GM12878 (cell line): ENCODE results near the gene COL27A1. TPM values are rescaled to one million over a fixed set of nuclear protein-coding genes. Genes with fewer than 3 reads are reported as not detected.

Source experiments
- ATAC-seq: fragments of 200-7000 bp; cut with Tn5 transposase; 3 replicates; pipeline ENCODE4 v1.9.1; 2020; ENCODE audit warnings: mild to moderate bottlenecking, moderate library complexity
- BruUV-seq: library from RNA; stranded (reverse); fragments of 400-500 nt; replicated peaks from 2 replicates; lab custom pipeline; 2021; lab: Mats Ljungman, UMichigan
- CTCF ChIA-PET: fragments of 300-600 bp; sonication (Branson Sonifier 250); formaldehyde crosslinking; extraction: SDS; loops from one replicate; lab custom pipeline; 2021; ENCODE audit warnings: inconsistent platforms; lab: Yijun Ruan, JAX
- POLR2A ChIA-PET: fragments of 350-600 bp; formaldehyde crosslinking; extraction: SDS; loops from one replicate; lab custom pipeline; 2021; ENCODE audit warnings: inconsistent platforms; lab: Charles Lee
- RAD21 ChIA-PET: fragments of 300-600 bp; sonication (Branson Sonifier 250); formaldehyde crosslinking; loops from one replicate; lab custom pipeline; 2023; ENCODE audit warnings: antibody characterized with exemption; ENCODE audit not compliant: unreplicated experiment; lab: Charles Lee
- SMC1A ChIA-PET: fragments of 300-600 bp; sonication (Branson Sonifier 250); formaldehyde crosslinking; loops from one replicate; lab custom pipeline; 2023; ENCODE audit not compliant: unreplicated experiment, uncharacterized antibody; lab: Charles Lee
- DNase-seq: peaks from one replicate; pipeline ENCODE4 v3.0.0-alpha.2; 2011; ENCODE audit warnings: low read depth, low spot score
- FAIRE-seq: peaks from 3 replicates; lab custom pipeline; 2011; peaks lifted over from hg19 to GRCh38; lab: Jason Lieb, UNC
- H2AFZ ChIP-seq: 2 replicates; pipeline ENCODE4 v1.6.0; 2011; ENCODE audit warnings: low read depth, low read length, control low read depth; ENCODE audit not compliant: control insufficient read depth
- H3K27ac ChIP-seq: 2 replicates; pipeline ENCODE4 v1.5.1; 2011; ENCODE audit warnings: control low read depth; ENCODE audit not compliant: control insufficient read depth, insufficient read depth
- H3K27me3 ChIP-seq, 2 experiments: replicated peaks in 1 of 2; 2 replicates each; pipeline versions ENCODE4 v1.6.0 to v1.6.1; 2011; ENCODE audit warnings: low read length in 1 of 2; ENCODE audit not compliant: control insufficient read depth in 2 of 2, insufficient read depth in 2 of 2
- H3K36me3 ChIP-seq, 2 experiments: 2 replicates each; pipeline ENCODE4 v1.5.1; 2011; ENCODE audit warnings: low read length in 1 of 2; ENCODE audit not compliant: control insufficient read depth in 2 of 2, insufficient read depth in 2 of 2
- H3K4me1 ChIP-seq: 2 replicates; pipeline ENCODE4 v1.6.1; 2011; ENCODE audit warnings: mild to moderate bottlenecking, low read length, moderate library complexity, mixed read lengths; ENCODE audit not compliant: control insufficient read depth, insufficient read depth
- H3K4me2 ChIP-seq: 2 replicates; pipeline ENCODE4 v1.6.0; 2011; ENCODE audit warnings: control low read depth; ENCODE audit not compliant: control insufficient read depth, insufficient read depth
- H3K4me3 ChIP-seq: fragments of 200-600 bp; sonication (generic); 2 replicates; pipeline ENCODE4 v1.5.1; 2016
- H3K79me2 ChIP-seq: 2 replicates; pipeline ENCODE4 v1.6.0; 2011; ENCODE audit warnings: low read length; ENCODE audit not compliant: control insufficient read depth, insufficient read depth
- H3K9ac ChIP-seq: 2 replicates; pipeline ENCODE4 v1.8.0; 2011; ENCODE audit warnings: low read length, control low read depth, mixed read lengths; ENCODE audit not compliant: control insufficient read depth, insufficient read depth
- H3K9me3 ChIP-seq: replicated peaks from 3 replicates; pipeline ENCODE4 v1.5.1; 2011; ENCODE audit warnings: mild to moderate bottlenecking, low read length; ENCODE audit not compliant: control insufficient read depth, insufficient read depth
- H4K20me1 ChIP-seq: 2 replicates; pipeline ENCODE4 v1.6.0; 2011; ENCODE audit not compliant: control insufficient read depth, insufficient read depth
- BACH1 ChIP-seq: fragments of 450-650 bp; IDR thresholded peaks from 2 replicates; pipeline ENCODE4 v1.6.1; 2017; ENCODE audit warnings: mild to moderate bottlenecking, borderline replicate concordance
- FOXK2 ChIP-seq: fragments of 450-650 bp; IDR thresholded peaks from 2 replicates; pipeline ENCODE4 v1.6.1; 2017; ENCODE audit warnings: mild to moderate bottlenecking, moderate library complexity
- RELA ChIP-seq: fragments of 450-650 bp; IDR thresholded peaks from 2 replicates; pipeline ENCODE4 v1.8.0; 2014; ENCODE audit warnings: borderline replicate concordance; ENCODE audit not compliant: partially characterized antibody
- SMARCA5 ChIP-seq: fragments of 450-650 bp; IDR thresholded peaks from 2 replicates; pipeline ENCODE4 v1.6.1; 2017; ENCODE audit warnings: mild to moderate bottlenecking
- SUZ12 ChIP-seq: fragments of 200-600 bp; sonication (generic); IDR thresholded peaks from one replicate; pipeline ENCODE4 v1.6.1; 2018; ENCODE audit warnings: antibody characterized with exemption, mild to moderate bottlenecking; ENCODE audit not compliant: unreplicated experiment
- YBX1 ChIP-seq: fragments of 450-650 bp; IDR thresholded peaks from 2 replicates; pipeline ENCODE4 v1.6.1; 2016; ENCODE audit warnings: antibody characterized with exemption
- WGBS: methylation state at CpG from one replicate; pipeline ENCODE4 v1.1.6; 2016; ENCODE audit warnings: low lambda C conversion rate; ENCODE audit not compliant: insufficient replicate concordance, insufficient coverage; ENCODE audit errors: missing lambda C conversion rate; 5-methylcytosine and 5-hydroxymethylcytosine counted together
- in situ Hi-C: fragments of 300-500 bp; cut with MboI; formaldehyde crosslinking; loops from 9 replicates; pipeline ENCODE4 v1.14.3; 2018; ENCODE audit warnings: mixed read lengths
- intact Hi-C: fragments of 100-400 bp; cut with micrococcal nuclease; formaldehyde crosslinking; loops from one replicate; pipeline ENCODE4 v1.14.2; 2022; ENCODE audit not compliant: unreplicated experiment
- polyA plus RNA-seq, 11 experiments: library from polyadenylated mRNA; depleted of rRNA in 4 of 11; unstranded in 6 of 11; stranded (reverse) in 5 of 11; fragments of >200 nt; fragmentation: Nextera tagmentation in 4 of 11; fragmentation: Illumina TruSeq in 1 of 11; extraction: Ambion mirVana in 4 of 11; extraction: Trizol in 1 of 11; gene quantifications; 1 replicate in 1 of 11; 2 replicates in 10 of 11; pipeline versions ENCODE4 v1.2.1 to v1.2.3, GENCODE V29; 2011 to 2016; ENCODE audit warnings: inconsistent platforms in 2 of 11, missing spikeins in 2 of 11, low read depth in 1 of 11
- total RNA-seq, 4 experiments: library from RNA; depleted of rRNA in 3 of 4; stranded (reverse); fragments of >200 nt in 3 of 4; fragmentation: Illumina TruSeq in 1 of 4; extraction: Trizol in 1 of 4; gene quantifications; 2 replicates each; pipeline versions ENCODE4 v1.2.1 to v1.2.3, GENCODE V29; 2013 to 2021
- TF ChIP-seq, protein P1 (sequence below): fragments of 450-650 bp; IDR thresholded peaks from 2 replicates; pipeline ENCODE4 v1.6.1; 2018; ENCODE audit warnings: borderline replicate concordance, mild to moderate bottlenecking; ENCODE audit not compliant: partially characterized antibody
- TF ChIP-seq, protein P2 (sequence below), 3 experiments: IDR thresholded peaks in 2 of 3; conservative IDR thresholded peaks in 1 of 3; 2 replicates each; pipeline ENCODE4 v1.5.1; 2011; ENCODE audit warnings: low read depth in 3 of 3, low read length in 3 of 3, mild to moderate bottlenecking in 3 of 3, control low read depth in 2 of 3, moderate library complexity in 2 of 3, inconsistent platforms in 1 of 3, mixed read lengths in 1 of 3; ENCODE audit not compliant: control insufficient read depth in 2 of 3, insufficient read depth in 1 of 3; ENCODE audit errors: extremely low read depth in 1 of 3

The COL27A1 gene
- total and polyA plus RNA-seq, 10 of the 15 experiments (the other 5 are each of a cell fraction or from before 2014, with no cell fraction given): 0.10 TPM; not detected in 9

DNA sequence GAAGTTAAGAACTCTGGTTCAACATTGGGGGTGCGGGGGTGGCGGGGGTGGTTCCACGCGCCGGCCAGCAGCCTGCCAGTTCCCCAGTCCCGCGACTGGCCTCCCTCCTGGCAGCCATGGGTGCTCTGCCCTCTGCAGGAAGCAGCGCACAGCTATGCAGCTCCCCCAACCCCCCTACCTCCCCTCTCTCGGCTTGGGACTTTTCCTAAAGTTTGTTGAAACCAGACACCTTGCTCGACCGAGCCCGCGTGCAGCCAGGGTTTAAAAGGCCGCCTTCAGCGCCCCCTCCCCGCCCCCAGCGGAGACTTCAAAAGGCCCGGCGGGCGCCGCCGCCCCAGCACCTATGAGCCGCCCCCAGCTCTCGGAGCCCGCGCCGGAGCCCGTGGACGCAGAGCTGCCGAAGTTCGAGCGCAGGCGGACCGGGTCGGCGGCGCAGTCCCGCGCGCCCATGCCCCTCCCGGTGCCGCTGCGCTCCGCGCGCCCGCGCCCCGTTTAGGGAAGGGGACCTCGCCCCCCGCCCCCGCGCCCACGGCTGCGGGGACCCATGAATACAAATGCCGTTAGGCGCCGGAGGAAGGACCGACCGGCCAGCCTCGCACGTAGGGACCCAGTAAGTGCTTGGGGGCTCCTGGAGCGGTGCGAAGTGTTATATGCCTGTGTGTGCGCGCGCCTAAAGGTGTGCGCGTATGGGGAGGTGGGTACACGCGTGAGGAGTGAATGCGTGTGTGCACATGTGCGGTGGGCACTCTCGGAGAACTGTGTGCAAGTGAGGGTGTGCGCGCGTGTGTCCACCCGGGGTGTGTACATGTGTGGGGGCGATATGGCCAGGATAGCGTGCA is 1.4 kb upstream of the COL27A1 start:
- Histone ChIP-seq H2AFZ (no peak overlapping the region), H3K36me3 (no peaks in the 10 kb centered on the region), H3K9ac (no peak overlapping the region), H3K9me3 (no peaks in the 10 kb centered on the region), H4K20me1 (no peaks in the 10 kb centered on the region), H3K4me3 (no peak overlapping the region), H3K27ac (no peak overlapping the region), H3K27me3 (peaks cover 10 to 11% of the 10 kb centered on the region in 2 experiments; a peak in 3 of 4 replicates), H3K4me1 (no peaks in the 10 kb centered on the region), H3K4me2 (no peak overlapping the region), H3K79me2 (no peaks in the 10 kb centered on the region)
- SMC1A ChIA-PET: interaction anchor here (0.9 kb wide), 1 partner anchor 137 kb away, joined by 3 read pairs; no protein-coding TSS in a partner anchor
- TF ChIP-seq SUZ12: peak; percentile 77
- TF ChIP-seq RELA: no peak
- no peak for TF ChIP-seq FOXK2
- FAIRE-seq (no peak), ATAC-seq (no peak), DNase-seq (no peak)
- 8% methylated on average over 76 of the region's 80 CpGs for WGBS
- RAD21 ChIA-PET: no interaction called here
- BruUV-seq: no TSS peak
- POLR2A ChIA-PET: no interaction called here
- intact Hi-C loops: no loop called here
- in situ Hi-C loops: loop anchor here (10.0 kb wide), 1 partner anchor 131 kb away; no protein-coding TSS in a partner anchor
- CTCF ChIA-PET: interaction anchor here (1.6 to 4.3 kb wide), 2 partner anchors 45 to 137 kb away, joined by 4 to 16 read pairs; no protein-coding TSS in a partner anchor

DNA sequence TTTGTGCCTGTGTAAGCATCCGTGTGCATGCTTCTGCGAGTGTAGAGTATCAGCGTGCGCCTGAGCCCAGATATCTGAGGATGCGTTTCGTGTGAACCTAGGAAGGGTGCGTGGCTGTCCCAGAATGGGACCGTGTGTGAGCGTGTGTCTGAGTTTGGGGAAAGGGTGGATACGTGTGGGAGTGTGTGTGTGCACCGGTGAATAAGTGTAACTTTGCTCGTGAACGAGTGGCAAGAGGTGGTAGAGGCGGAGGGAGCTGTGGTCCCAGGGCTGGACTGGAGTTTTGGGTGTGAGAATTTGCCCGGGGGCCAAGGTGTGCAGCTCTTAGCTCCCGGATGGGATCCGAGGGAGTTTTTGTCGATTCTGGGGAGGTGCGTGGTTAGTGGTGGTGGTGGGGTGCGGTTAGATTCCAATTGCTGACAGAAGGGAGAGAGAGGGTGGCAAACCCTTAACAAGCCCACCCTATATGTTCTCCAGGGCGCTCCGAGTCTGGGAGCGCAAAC is 686 bp upstream of the COL27A1 start:
- TF ChIP-seq BACH1 (no peak), SMARCA5 (no peak), YBX1 (no peak)
- TF ChIP-seq, protein P1, sequence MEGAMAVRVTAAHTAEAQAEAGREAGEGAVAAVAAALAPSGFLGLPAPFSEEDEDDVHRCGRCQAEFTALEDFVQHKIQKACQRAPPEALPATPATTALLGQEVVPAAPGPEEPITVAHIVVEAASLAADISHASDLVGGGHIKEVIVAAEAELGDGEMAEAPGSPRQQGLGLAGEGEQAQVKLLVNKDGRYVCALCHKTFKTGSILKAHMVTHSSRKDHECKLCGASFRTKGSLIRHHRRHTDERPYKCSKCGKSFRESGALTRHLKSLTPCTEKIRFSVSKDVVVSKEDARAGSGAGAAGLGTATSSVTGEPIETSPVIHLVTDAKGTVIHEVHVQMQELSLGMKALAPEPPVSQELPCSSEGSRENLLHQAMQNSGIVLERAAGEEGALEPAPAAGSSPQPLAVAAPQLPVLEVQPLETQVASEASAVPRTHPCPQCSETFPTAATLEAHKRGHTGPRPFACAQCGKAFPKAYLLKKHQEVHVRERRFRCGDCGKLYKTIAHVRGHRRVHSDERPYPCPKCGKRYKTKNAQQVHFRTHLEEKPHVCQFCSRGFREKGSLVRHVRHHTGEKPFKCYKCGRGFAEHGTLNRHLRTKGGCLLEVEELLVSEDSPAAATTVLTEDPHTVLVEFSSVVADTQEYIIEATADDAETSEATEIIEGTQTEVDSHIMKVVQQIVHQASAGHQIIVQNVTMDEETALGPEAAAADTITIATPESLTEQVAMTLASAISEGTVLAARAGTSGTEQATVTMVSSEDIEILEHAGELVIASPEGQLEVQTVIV: no peak
- TF ChIP-seq, protein P2, sequence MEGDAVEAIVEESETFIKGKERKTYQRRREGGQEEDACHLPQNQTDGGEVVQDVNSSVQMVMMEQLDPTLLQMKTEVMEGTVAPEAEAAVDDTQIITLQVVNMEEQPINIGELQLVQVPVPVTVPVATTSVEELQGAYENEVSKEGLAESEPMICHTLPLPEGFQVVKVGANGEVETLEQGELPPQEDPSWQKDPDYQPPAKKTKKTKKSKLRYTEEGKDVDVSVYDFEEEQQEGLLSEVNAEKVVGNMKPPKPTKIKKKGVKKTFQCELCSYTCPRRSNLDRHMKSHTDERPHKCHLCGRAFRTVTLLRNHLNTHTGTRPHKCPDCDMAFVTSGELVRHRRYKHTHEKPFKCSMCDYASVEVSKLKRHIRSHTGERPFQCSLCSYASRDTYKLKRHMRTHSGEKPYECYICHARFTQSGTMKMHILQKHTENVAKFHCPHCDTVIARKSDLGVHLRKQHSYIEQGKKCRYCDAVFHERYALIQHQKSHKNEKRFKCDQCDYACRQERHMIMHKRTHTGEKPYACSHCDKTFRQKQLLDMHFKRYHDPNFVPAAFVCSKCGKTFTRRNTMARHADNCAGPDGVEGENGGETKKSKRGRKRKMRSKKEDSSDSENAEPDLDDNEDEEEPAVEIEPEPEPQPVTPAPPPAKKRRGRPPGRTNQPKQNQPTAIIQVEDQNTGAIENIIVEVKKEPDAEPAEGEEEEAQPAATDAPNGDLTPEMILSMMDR (IDR thresholded peaks at IDR 0.05 in 2 of 3, conservative IDR thresholded peaks at IDR 0.05 in 1 of 3; ENCODE audit: control insufficient read depth in 2 of 3, extremely low read depth in 1 of 3, insufficient read depth in 1 of 3, low read depth in 3 of 3, low read length in 3 of 3): 0 out of 6 replicates have a peak, but pooled peaks of 1 of the 3 experiments have one; percentile 1
- TF ChIP-seq, all 136 proteins: peak for 1
- Histone ChIP-seq H3K9ac (no peak overlapping the region), H3K4me1 (no peaks in the 10 kb centered on the region), H3K79me2 (no peaks in the 10 kb centered on the region), H3K4me2 (no peak overlapping the region), H3K27me3 (peaks cover 10 to 11% of the 10 kb centered on the region in 2 experiments; a peak in 3 of 4 replicates), H3K9me3 (no peaks in the 10 kb centered on the region), H3K4me3 (no peak overlapping the region), H3K36me3 (no peaks in the 10 kb centered on the region), H3K27ac (no peak overlapping the region), H2AFZ (no peak overlapping the region), H4K20me1 (no peaks in the 10 kb centered on the region)
- intact Hi-C loops: loop anchor here (1.0 kb wide), 1 partner anchor 137 kb away; no protein-coding TSS in a partner anchor
- POLR2A ChIA-PET: no interaction called here
- CTCF ChIA-PET: interaction anchor here (0.7 to 4.3 kb wide), 10 partner anchors 14 to 499 kb away, joined by 3 to 16 read pairs (median 3); no protein-coding TSS in a partner anchor
- DNase-seq (no peak), FAIRE-seq (no peak), ATAC-seq (no peak)
- in situ Hi-C loops: loop anchor here (10.0 kb wide), 1 partner anchor 130 kb away; no protein-coding TSS in a partner anchor
- 9% methylated on average over 22 of the region's 23 CpGs for WGBS
- SMC1A ChIA-PET: interaction anchor here (0.9 kb wide), 1 partner anchor 136 kb away, joined by 3 read pairs; no protein-coding TSS in a partner anchor
- RAD21 ChIA-PET: no interaction called here
- BruUV-seq: no TSS peak
